Adrenal gland (tissue), 12 donors: ENCODE measurements around the gene SBK2. TPM values are rescaled to one million over a fixed set of nuclear protein-coding genes. Genes with fewer than 3 reads are reported as not detected.
"Not testable (repeated sequence)": the region's sequence is repeated elsewhere in the genome, so short reads cannot be mapped to it uniquely, and the experiment has no call there.

Source experiments
- DNase-seq, 7 donors: peaks; one replicate each; pipeline ENCODE4 v3.0.0-alpha.2; 2019 to 2020
- H3K27ac ChIP-seq, 5 donors: fragments of 200-600 bp; sonication (generic) in 4 of 5; 1 replicate in 3 of 5; 2 replicates in 2 of 5; pipeline versions ENCODE4 v1.5.1 to v1.8.0; 2016 to 2020; ENCODE audit warnings: mild to moderate bottlenecking in 1 of 5
- H3K27me3 ChIP-seq: fragments of 200-600 bp; 2 replicates; pipeline ENCODE4 v1.8.0; 2021
- H3K36me3 ChIP-seq, 2 donors: fragments of 200-600 bp; replicated peaks in 1 of 2; 1 replicate in 1 of 2; 2 replicates in 1 of 2; pipeline versions ENCODE4 v1.5.1 to v1.8.0; 2018 to 2022
- H3K4me1 ChIP-seq, 2 donors: fragments of 200-600 bp; replicated peaks in 1 of 2; 1 replicate in 1 of 2; 2 replicates in 1 of 2; pipeline versions ENCODE4 v1.5.1 to v1.8.0; 2018 to 2021
- H3K4me3 ChIP-seq, 4 donors: fragments of 200-600 bp; sonication (generic) in 3 of 4; one replicate each; pipeline ENCODE4 v1.5.1; 2016 to 2018
- H3K9me3 ChIP-seq, 3 donors: fragments of 200-600 bp; sonication (generic) in 1 of 3; replicated peaks in 1 of 3; 1 replicate in 2 of 3; 2 replicates in 1 of 3; pipeline versions ENCODE4 v1.5.1 to v1.8.0; 2016 to 2021
- CTCF ChIP-seq, 6 experiments: fragments of 450-650 bp in 4 of 6; fragments of 200-600 bp in 2 of 6; sonication (generic) in 1 of 6; IDR thresholded peaks; 1 replicate in 5 of 6; 2 replicates in 1 of 6; pipeline versions ENCODE4 v1.5.1 to v1.8.0; 2016 to 2021; ENCODE audit warnings: antibody characterized with exemption in 6 of 6, mild to moderate bottlenecking in 2 of 6, moderate library complexity in 1 of 6
- POLR2A ChIP-seq, 2 donors: fragments of 450-650 bp; IDR thresholded peaks; one replicate each; pipeline ENCODE4 v1.6.1; 2017; ENCODE audit warnings: antibody characterized with exemption in 2 of 2, mild to moderate bottlenecking in 2 of 2, moderate library complexity in 1 of 2
- WGBS, 4 donors: extraction: QIAGEN DNeasy Blood & Tissue Kit in 2 of 4; methylation state at CpG; one replicate each; pipeline versions ENCODE4 v1.1.5 to v1.1.7; 2013 to 2017; 5-methylcytosine and 5-hydroxymethylcytosine counted together
- intact Hi-C, 2 donors: fragments of 100-400 bp; cut with DNase I; formaldehyde crosslinking; loops; one replicate each; pipeline versions ENCODE4 v1.14.1 to v1.15.0; 2022 to 2023
- polyA plus RNA-seq, 3 donors: library from polyadenylated mRNA; stranded (reverse); fragments of 200-250 nt in 2 of 3; fragments of 350-450 nt in 1 of 3; fragmentation: Illumina TruSeq in 1 of 3; extraction: RNeasy Lipid Tissue Mini Kit (QIAGEN cat#74804) in 1 of 3; gene quantifications; one replicate each; pipeline ENCODE4 v1.2.3, GENCODE V29; 2013 to 2014
- total RNA-seq, 9 donors: library from RNA; depleted of rRNA in 4 of 9; stranded (reverse); fragments of >200 nt in 4 of 9; fragments of 120-200 nt in 1 of 9; fragmentation: NEBNext Ultra II Directional in 1 of 9; extraction: Animal tissue kit (Norgen Biotek cat#: 25700) in 1 of 9; gene quantifications; one replicate each; pipeline versions ENCODE4 v1.1.0 to v1.2.4, GENCODE V29; 2013 to 2023
- donor health status: healthy with polysubstance abuse.
- donor health status: Bipolar disorder and iron deficiency.
- donor health status: DM: yes; HTN: yes; CAD: no.
- donor health status: DM: no; HTN: no; CAD: no.
- donor health status: DM: no; HTN: no; CAD: no.
- donor health status: DM: yes; HTN: yes; CAD: no.

The SBK2 gene
- total and polyA plus RNA-seq, 12 donors: not detected

- intact Hi-C loops: loop anchor here in 1 of 2 donors (5.0 kb wide), 1 partner anchor 36 kb away; no protein-coding TSS in a partner anchor
- Histone ChIP-seq H3K27me3 (peaks cover 7% of the 10 kb centered on the region), H3K9me3 (no peaks in the 10 kb centered on the region), H3K36me3 (no peaks in the 10 kb centered on the region), H3K4me3 (no peak overlapping the region), H3K4me1 (no peaks in the 10 kb centered on the region), H3K27ac (no peak overlapping the region)
- DNase-seq: no peak
- TF ChIP-seq CTCF (IDR thresholded peaks at IDR 0.05): no peak
- TF ChIP-seq POLR2A (IDR thresholded peaks at IDR 0.05): no peak
- 87 to 94% (median 90%) methylated on average over 3 to 22 of the region's 22 CpGs for WGBS, 4 donors
These were observed 975 bp downstream of the SBK2 start for GRCh38 chr19:55535965-55536350.

GRCh38 chr19:55535173-55535964 is 1.6 kb downstream of the SBK2 start:
- Histone ChIP-seq H3K27ac (no peak overlapping the region), H3K27me3 (peaks cover 7% of the 10 kb centered on the region), H3K36me3 (no peaks in the 10 kb centered on the region), H3K4me3 (no peak overlapping the region), H3K9me3 (no peaks in the 10 kb centered on the region), H3K4me1 (no peaks in the 10 kb centered on the region)
- no peak for DNase-seq
- 75 to 81% (median 78%) methylated on average over 8 to 12 of the region's 12 CpGs for WGBS, 4 donors
- intact Hi-C loops: loop anchor here in 1 of 2 donors (5.0 kb wide), 1 partner anchor 37 kb away; no protein-coding TSS in a partner anchor
- TF ChIP-seq POLR2A (IDR thresholded peaks at IDR 0.05) (no peak), CTCF (IDR thresholded peaks at IDR 0.05) (no peak)

- H3K27ac ChIP-seq, H3K9me3 ChIP-seq, H3K36me3 ChIP-seq, H3K4me3 ChIP-seq, DNase-seq, H3K4me1 ChIP-seq, intact Hi-C loops: not testable (repeated sequence)
- peaks cover 11% of the 10 kb centered on the region for H3K27me3 ChIP-seq
- 83 to 92% (median 86%) methylated on average over 7 of the region's 7 CpGs for WGBS, 4 donors
These were observed 2.7 kb downstream of the SBK2 start for GRCh38 chr19:55534280-55534679.

- intact Hi-C loops: no loop called here
- TF ChIP-seq POLR2A (IDR thresholded peaks at IDR 0.05): no peak
- no peak for TF ChIP-seq CTCF (IDR thresholded peaks at IDR 0.05)
- Histone ChIP-seq H3K36me3 (no peaks in the 10 kb centered on the region), H3K27ac (no peak overlapping the region), H3K27me3 (peaks cover 6% of the 10 kb centered on the region), H3K9me3 (no peaks in the 10 kb centered on the region), H3K4me3 (no peak overlapping the region), H3K4me1 (no peaks in the 10 kb centered on the region)
- no peak for DNase-seq
- 80 to 90% (median 89%) methylated on average over 15 to 26 of the region's 26 CpGs for WGBS, 4 donors
These were observed 5.9 kb downstream of the SBK2 start for GRCh38 chr19:55530996-55531395.
